ENCODE data around the gene DUS1L. TPM values are rescaled to one million over a fixed set of nuclear protein-coding genes. Genes with fewer than 3 reads are reported as not detected.

DUS1L gene
- total RNA-seq, 1 donor from 2014 or later, result 125 TPM

GRCh38 chr17:82008941-82009405 lies 56.6 kb downstream of the DUS1L start:
- FAIRE-seq, result no peak
- no peak for DNase-seq (ENCODE audit: low read depth)
- peaks cover 3% of the 10 kb centered on the region for H3K36me3 ChIP-seq (ENCODE audit: control insufficient read depth, insufficient read depth, low read length)
- TF ChIP-seq CTCF (IDR thresholded peaks at IDR 0.05; ENCODE audit: insufficient read depth, low read length, severe bottlenecking), result no peak
- H3K4me3 ChIP-seq (ENCODE audit: low read depth, low read length), result no peak overlapping the region
- H3K27me3 ChIP-seq (ENCODE audit: control insufficient read depth, insufficient read depth, low read length), result no peaks in the 10 kb centered on the region

- no peak for TF ChIP-seq CTCF (IDR thresholded peaks at IDR 0.05; ENCODE audit: insufficient read depth, low read length, severe bottlenecking)
- DNase-seq (ENCODE audit: low read depth) (no peak), FAIRE-seq (no peak)
- no peak overlapping the region for H3K4me3 ChIP-seq (ENCODE audit: low read depth, low read length)
- peaks cover 3% of the 10 kb centered on the region for H3K36me3 ChIP-seq (ENCODE audit: control insufficient read depth, insufficient read depth, low read length)
- H3K27me3 ChIP-seq (ENCODE audit: control insufficient read depth, insufficient read depth, low read length), result no peaks in the 10 kb centered on the region
These were observed 57.2 kb downstream of the DUS1L start for GRCh38 chr17:82008258-82008940.

Other genes starting within 250 kb of the DUS1L start
- 25.8 and 32.6 TPM in 2 replicates for gene MCRIP1, start 232.5 kb downstream of the DUS1L start, total RNA-seq
- gene PPP1R27, start 230.8 kb downstream of the DUS1L start, total RNA-seq, result 0.13 TPM in 1 of 2 replicates, not detected in the other
- 673 and 821 TPM in 2 replicates for gene P4HB, start 205.3 kb downstream of the DUS1L start, total RNA-seq
- 57.4 and 67.0 TPM in 2 replicates for gene ARHGDIA, start 194.5 kb downstream of the DUS1L start, total RNA-seq
- gene ALYREF, start 174.2 kb downstream of the DUS1L start, total RNA-seq, result 105 and 145 TPM in 2 replicates
- gene ANAPC11, start 174.1 kb downstream of the DUS1L start, total RNA-seq, result 237 and 251 TPM in 2 replicates
- 0.26 and 0.51 TPM in 2 replicates for gene NPB, start 163.6 kb downstream of the DUS1L start, total RNA-seq
- gene PCYT2, start 154.4 kb downstream of the DUS1L start, total RNA-seq, result 16.5 and 29.5 TPM in 2 replicates
- gene SIRT7, start 147.6 kb downstream of the DUS1L start, total RNA-seq, result 48.4 and 62.2 TPM in 2 replicates
- 16.8 and 19.6 TPM in 2 replicates for gene MAFG, start 138.1 kb downstream of the DUS1L start, total RNA-seq
- gene PYCR1, start 128.5 kb downstream of the DUS1L start, total RNA-seq, result 152 and 178 TPM in 2 replicates
- gene MYADML2, start 118.6 kb downstream of the DUS1L start, total RNA-seq, result not detected in 2 replicates
- gene NOTUM, start 104.6 kb downstream of the DUS1L start, total RNA-seq, result 0.13 TPM in 1 of 2 replicates, not detected in the other
- gene ASPSCR1, start 88.2 kb downstream of the DUS1L start, total RNA-seq, result 22.6 and 32.1 TPM in 2 replicates
- 33.8 and 38.7 TPM in 2 replicates for gene CENPX, start 42.9 kb downstream of the DUS1L start, total RNA-seq
- 6.1 and 8.4 TPM in 2 replicates for gene LRRC45, start 42.5 kb downstream of the DUS1L start, total RNA-seq
- 18.7 and 25.2 TPM in 2 replicates for gene RAC3, start 34.1 kb downstream of the DUS1L start, total RNA-seq
- 83.3 and 87.9 TPM in 2 replicates for gene DCXR, start 28.1 kb downstream of the DUS1L start, total RNA-seq
- gene RFNG, start 14.0 kb downstream of the DUS1L start, total RNA-seq, result 26.3 and 38.7 TPM in 2 replicates
- gene GPS1, start 13.9 kb downstream of the DUS1L start, total RNA-seq, result 83.7 and 117 TPM in 2 replicates
- gene FASN, start 32.4 kb upstream of the DUS1L start, total RNA-seq, result 37.1 and 38.5 TPM in 2 replicates
- gene CCDC57, start 147.0 kb upstream of the DUS1L start, total RNA-seq, result 8.1 and 10.8 TPM in 2 replicates
- gene SLC16A3, start 163.2 kb upstream of the DUS1L start, total RNA-seq, result 162 and 205 TPM in 2 replicates
- gene CSNK1D, start 207.9 kb upstream of the DUS1L start, total RNA-seq, result 64.9 and 72.4 TPM in 2 replicates

All from bronchial epithelial cell (primary cell).